Prostate gland (tissue), 2 donors: Measurements from ENCODE around the gene ACVR1.

Source experiments
- CTCF ChIP-seq, 4 experiments: fragments of 200-600 bp in 2 of 4; fragments of 450-650 bp in 2 of 4; sonication (generic) in 2 of 4; IDR thresholded peaks; 1 replicate in 3 of 4; 2 replicates in 1 of 4; pipeline ENCODE4 v1.5.1; 2016 to 2019; ENCODE audit warnings: antibody characterized with exemption in 4 of 4, mild to moderate bottlenecking in 2 of 4, moderate library complexity in 2 of 4
- POLR2AphosphoS5 ChIP-seq: sonication (generic); formaldehyde crosslinking; IDR thresholded peaks from one replicate; pipeline ENCODE4 v1.6.1; 2017; ENCODE audit warnings: antibody characterized with exemption

DNA sequence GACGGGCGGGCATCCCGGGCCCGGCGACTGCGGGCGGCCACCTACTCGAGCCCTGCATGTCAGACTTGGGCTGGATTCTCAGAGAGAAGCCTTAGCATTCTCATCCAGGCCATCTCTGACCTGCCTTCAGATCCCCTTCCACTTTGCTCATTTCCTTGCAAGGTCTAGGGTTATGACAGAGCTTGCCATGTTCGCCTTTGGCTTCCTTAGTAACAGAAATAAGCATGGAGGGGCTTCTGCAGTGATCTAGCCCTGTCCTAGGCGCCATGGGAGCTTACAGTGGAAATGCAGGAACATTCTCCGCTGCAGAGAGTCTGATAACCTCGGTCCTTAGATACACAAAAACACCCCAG lies 632 bp upstream of the ACVR1 start:
- TF ChIP-seq CTCF (IDR thresholded peaks at IDR 0.05), result no peak
- no peak for TF ChIP-seq POLR2AphosphoS5
